Measurements from ENCODE around the gene CPNE7.

The CPNE7 gene

DNA sequence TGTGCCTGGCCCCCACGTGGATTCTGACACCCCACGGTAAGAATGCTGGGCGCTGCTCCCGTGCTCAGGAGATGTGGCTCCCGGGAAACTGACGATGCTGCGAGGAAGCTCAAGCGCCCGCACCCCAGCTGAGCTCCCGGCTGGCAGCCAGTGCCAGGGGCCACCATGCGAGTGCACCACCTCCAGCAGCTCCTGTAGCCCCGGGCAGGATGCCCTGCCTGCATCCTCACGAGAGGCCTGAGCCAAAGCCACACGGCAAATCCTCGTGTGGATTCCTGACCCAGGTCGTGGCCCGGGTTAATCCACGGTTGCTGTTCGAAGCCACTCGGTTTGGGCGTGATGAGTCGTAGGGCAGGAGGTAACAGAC is 26.3 kb downstream of the CPNE7 start:
- H3K4me3 ChIP-seq (ENCODE audit: low read depth, low read length), result no peak overlapping the region
- DNase-seq (ENCODE audit: low read depth), result no peak
- TF ChIP-seq, protein P1, sequence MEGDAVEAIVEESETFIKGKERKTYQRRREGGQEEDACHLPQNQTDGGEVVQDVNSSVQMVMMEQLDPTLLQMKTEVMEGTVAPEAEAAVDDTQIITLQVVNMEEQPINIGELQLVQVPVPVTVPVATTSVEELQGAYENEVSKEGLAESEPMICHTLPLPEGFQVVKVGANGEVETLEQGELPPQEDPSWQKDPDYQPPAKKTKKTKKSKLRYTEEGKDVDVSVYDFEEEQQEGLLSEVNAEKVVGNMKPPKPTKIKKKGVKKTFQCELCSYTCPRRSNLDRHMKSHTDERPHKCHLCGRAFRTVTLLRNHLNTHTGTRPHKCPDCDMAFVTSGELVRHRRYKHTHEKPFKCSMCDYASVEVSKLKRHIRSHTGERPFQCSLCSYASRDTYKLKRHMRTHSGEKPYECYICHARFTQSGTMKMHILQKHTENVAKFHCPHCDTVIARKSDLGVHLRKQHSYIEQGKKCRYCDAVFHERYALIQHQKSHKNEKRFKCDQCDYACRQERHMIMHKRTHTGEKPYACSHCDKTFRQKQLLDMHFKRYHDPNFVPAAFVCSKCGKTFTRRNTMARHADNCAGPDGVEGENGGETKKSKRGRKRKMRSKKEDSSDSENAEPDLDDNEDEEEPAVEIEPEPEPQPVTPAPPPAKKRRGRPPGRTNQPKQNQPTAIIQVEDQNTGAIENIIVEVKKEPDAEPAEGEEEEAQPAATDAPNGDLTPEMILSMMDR (IDR thresholded peaks at IDR 0.05; ENCODE audit: low read depth, low read length, missing control alignments), result no peak

DNA sequence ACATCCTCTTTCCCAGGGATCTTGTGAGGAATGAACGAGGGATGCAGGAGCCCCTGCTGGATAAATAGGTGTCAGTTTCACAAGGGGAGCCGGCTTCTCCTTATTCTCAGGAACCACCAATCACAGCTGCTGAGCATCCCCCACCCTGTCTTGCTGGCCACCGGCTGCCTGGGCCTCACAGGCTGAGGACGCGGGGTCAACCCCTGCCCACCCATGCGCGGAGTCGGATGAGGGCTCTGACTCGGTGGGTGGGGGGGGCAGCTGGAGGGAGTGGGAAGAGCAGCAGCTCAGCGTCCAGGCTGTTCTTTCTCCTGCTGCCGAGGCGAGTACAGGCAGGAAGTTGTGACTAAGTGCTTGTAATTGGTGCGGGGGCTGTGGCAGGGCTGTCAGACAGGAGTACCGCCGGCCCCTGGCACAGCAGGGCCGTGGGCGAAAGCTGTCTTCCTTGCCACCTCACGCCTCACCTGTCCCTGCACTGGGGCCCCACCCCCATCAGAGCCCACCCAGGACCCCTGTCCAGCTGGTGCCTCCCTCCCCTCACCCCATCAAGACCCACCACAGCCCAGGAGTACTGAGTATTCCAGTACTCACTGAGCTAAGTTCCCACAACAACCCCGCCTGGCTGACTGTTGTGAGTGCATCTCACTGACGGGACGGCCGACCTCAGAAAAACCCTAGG is 26.9 kb downstream of the CPNE7 start:
- DNase-seq (ENCODE audit: low read depth), result no peak
- TF ChIP-seq, protein P1 (IDR thresholded peaks at IDR 0.05; ENCODE audit: low read depth, low read length, missing control alignments), result no peak
- H3K4me3 ChIP-seq (ENCODE audit: low read depth, low read length), result no peak overlapping the region

DNA sequence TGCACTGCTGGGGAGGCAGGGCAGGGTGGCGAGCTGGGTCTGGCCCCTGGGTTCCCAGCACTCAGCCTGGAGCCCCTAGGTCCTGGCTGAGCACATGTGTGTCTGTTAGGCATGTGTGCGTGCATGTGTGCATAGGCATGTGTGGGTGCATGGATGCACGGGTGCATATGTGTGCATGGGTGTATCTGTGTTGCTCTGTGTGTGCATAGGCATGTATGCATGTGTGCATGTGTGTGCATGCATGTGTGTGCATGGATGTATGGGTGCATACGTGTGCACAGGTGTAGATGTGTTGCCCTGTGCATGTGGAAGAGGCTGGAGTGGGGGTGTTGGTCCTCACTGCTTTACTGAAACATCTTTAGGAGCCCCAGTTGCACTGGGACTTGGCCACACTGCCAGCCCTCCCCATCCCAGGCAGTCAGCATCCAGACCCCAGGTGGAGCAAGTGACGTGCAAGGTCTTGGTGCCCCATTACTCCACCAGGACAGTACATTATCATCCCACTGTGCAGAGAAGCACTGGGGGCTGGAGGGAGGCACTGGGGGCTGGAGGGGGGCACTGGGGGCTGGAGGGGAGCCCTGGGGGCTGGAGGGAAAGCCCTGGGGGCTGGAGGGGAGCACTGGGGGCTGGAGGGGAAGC is 27.5 kb downstream of the CPNE7 start:
- no peak for DNase-seq (ENCODE audit: low read depth)
- TF ChIP-seq, protein P1 (IDR thresholded peaks at IDR 0.05; ENCODE audit: low read depth, low read length, missing control alignments), result no peak
- no peak overlapping the region for H3K4me3 ChIP-seq (ENCODE audit: low read depth, low read length)

DNA sequence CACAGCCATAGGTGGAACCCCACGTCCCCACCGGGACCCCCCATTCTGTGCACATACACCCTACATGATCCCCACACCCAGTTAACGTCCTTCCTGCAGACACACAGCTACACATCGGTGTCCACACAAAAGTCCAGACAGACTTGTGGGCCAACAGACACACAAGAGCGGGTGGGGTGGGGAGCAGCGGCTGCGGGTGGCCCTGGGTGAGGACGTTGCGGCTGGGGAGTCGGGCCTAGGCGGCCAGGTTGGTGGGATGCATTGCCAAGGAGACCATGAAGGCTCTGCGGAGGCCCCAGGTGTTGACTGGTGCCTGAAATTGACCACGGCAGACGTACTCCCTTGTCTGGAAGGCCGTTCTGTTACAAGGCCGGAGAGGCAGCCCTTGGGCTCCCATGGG is 29.2 kb downstream of the CPNE7 start:
- TF ChIP-seq, protein P1 (IDR thresholded peaks at IDR 0.05; ENCODE audit: low read depth, low read length, missing control alignments), result no peak
- no peak for DNase-seq (ENCODE audit: low read depth)
- no peak overlapping the region for H3K4me3 ChIP-seq (ENCODE audit: low read depth, low read length)

DNA sequence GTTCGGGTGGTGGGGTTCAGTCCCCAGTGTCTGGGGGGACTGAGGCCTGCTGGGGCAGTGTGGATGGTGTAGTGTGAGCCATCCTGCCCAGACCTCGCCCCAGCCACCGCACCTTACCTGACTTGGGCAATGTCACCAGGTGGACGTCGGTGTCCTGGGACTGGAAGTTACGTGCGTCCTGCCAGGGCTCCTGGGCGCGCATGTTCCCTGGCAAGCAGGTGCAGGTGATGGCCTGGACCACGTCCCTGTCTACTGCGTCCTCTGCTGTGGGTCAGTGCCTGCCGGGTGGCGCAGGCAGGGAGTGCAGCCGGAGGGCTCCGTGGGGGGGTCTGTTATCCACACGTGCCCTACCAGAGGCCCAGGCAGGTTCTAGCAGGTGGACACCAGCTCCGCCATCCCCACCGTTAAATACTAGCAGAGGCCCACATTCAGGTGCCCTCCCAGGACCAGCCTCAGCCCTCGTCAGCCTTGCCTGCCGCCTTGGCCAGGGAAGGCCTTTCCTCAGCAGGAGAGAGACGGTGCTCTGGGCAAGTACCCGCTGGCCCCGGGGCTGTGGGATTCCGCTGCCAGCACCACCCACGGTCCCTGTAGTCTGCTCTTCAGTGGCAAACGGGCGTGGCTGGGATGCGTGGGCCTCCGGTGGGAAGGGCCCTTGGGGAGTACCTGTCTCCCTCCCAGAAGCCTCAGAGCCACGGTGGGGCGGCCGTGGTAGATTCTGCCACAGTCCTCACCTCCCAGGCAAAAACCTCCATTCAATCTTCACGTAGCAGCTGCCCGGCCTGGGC is 29.8 kb downstream of the CPNE7 start:
- H3K4me3 ChIP-seq (ENCODE audit: low read depth, low read length), result no peak overlapping the region
- no peak for DNase-seq (ENCODE audit: low read depth)
- TF ChIP-seq, protein P1 (IDR thresholded peaks at IDR 0.05; ENCODE audit: low read depth, low read length, missing control alignments), result no peak

DNA sequence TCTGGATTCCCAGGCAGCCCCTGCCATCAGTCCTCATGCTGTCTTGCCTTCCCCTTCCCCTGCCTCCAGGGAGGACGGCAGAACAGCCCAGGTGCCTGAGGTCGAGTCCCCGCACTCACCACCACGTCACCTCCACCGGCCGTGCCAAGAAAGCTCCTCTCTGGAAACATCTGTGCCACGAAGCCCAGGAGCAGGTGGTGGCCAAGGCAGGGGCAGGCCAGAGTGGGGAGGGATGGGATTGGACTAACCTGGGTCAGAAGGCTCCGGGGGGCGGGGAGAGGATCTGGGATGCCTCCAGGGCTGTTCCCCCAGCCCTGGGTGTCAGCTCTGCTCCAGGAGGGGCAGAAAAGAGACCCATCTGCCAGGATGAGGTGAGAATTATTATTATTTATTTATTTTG is 30.4 kb downstream of the CPNE7 start:
- TF ChIP-seq, protein P1 (IDR thresholded peaks at IDR 0.05; ENCODE audit: low read depth, low read length, missing control alignments), result no peak
- no peak for DNase-seq (ENCODE audit: low read depth)
- H3K4me3 ChIP-seq (ENCODE audit: low read depth, low read length), result no peak overlapping the region
